ENCODE data around the gene BICD1. TPM values are rescaled to one million over a fixed set of nuclear protein-coding genes. Genes with fewer than 3 reads are reported as not detected.

BICD1 gene
- total and polyA plus RNA-seq, 2 of the 13 experiments (the other 11 are each of a cell fraction or from before 2014, with no cell fraction given), result 4.5 to 5.2 TPM

GRCh38 chr12:32135967-32136366 lies 29.3 kb downstream of the BICD1 start (continued):
- TF ChIP-seq HDAC6 (IDR thresholded peaks at IDR 0.05; ENCODE audit: low read depth, low read length), result no peak
- TF ChIP-seq KIAA2018 (CRISPR knock-in tag; IDR thresholded peaks at IDR 0.05; ENCODE audit: borderline replicate concordance), result no peak
- TF ChIP-seq PITX1 (CRISPR knock-in tag; IDR thresholded peaks at IDR 0.05), result no peak
- TF ChIP-seq GABPA (IDR thresholded peaks at IDR 0.05; ENCODE audit: low read depth, low read length), result no peak
- no peak for TF ChIP-seq GABPA (CRISPR knock-in tag; IDR thresholded peaks at IDR 0.05; ENCODE audit: low read depth)
- no peak for TF ChIP-seq ZNF513 (CRISPR knock-in tag; conservative IDR thresholded peaks at IDR 0.05)
- no peak for TF ChIP-seq ZNF460 (CRISPR knock-in tag; IDR thresholded peaks at IDR 0.05; ENCODE audit: borderline replicate concordance)
- no peak for TF ChIP-seq FOXK2 (IDR thresholded peaks at IDR 0.05)
- no peak for TF ChIP-seq FOXO1 (CRISPR knock-in tag; IDR thresholded peaks at IDR 0.05)
- no peak for TF ChIP-seq HNF1B (CRISPR knock-in tag; IDR thresholded peaks at IDR 0.05)
- TF ChIP-seq ZNF784 (CRISPR knock-in tag; IDR thresholded peaks at IDR 0.05; ENCODE audit: borderline replicate concordance), result no peak
- TF ChIP-seq RERE (CRISPR knock-in tag; IDR thresholded peaks at IDR 0.05; ENCODE audit: low read depth), result no peak

Data from HepG2 (cell line).